DND-41 (cell line): ENCODE data around the gene RNF39.

Experiments
- ATAC-seq: fragments of 200-7000 bp; cut with Tn5 transposase; 3 replicates; pipeline ENCODE4 v1.9.1; 2021; ENCODE audit warnings: low read depth; ENCODE audit not compliant: insufficient read depth
- DNase-seq: peaks from one replicate; pipeline ENCODE4 v3.0.0-alpha.2; 2020
- H2AFZ ChIP-seq: 2 replicates; pipeline ENCODE4 v1.6.0; 2012; ENCODE audit warnings: low read depth, low read length
- H3K27ac ChIP-seq: 2 replicates; pipeline ENCODE4 v1.5.1; 2012; ENCODE audit warnings: low read length, inconsistent platforms
- H3K27me3 ChIP-seq: fragments of 200-600 bp; sonication (generic); 2 replicates; pipeline ENCODE4 v1.6.0; 2012; ENCODE audit warnings: low read length, mild to moderate bottlenecking, inconsistent platforms; ENCODE audit not compliant: insufficient read depth, poor library complexity
- H3K36me3 ChIP-seq: 2 replicates; pipeline ENCODE4 v1.5.1; 2012; ENCODE audit warnings: low read length, inconsistent platforms; ENCODE audit not compliant: insufficient read depth
- H3K4me1 ChIP-seq: 2 replicates; pipeline ENCODE4 v1.5.1; 2012; ENCODE audit warnings: mild to moderate bottlenecking, low read length; ENCODE audit not compliant: insufficient read depth
- H3K4me2 ChIP-seq: 2 replicates; pipeline ENCODE4 v1.6.0; 2012; ENCODE audit warnings: mild to moderate bottlenecking, moderate library complexity, low read length, inconsistent platforms; ENCODE audit not compliant: insufficient read depth
- H3K4me3 ChIP-seq, 2 experiments: fragments of 200-600 bp in 1 of 2; shearing (Covaris generic) in 1 of 2; 2 replicates each; pipeline ENCODE4 v1.5.1; 2012 to 2016; ENCODE audit warnings: inconsistent platforms in 2 of 2, low read length in 2 of 2, mild to moderate bottlenecking in 2 of 2, low read depth in 1 of 2, moderate library complexity in 1 of 2
- H3K79me2 ChIP-seq: 2 replicates; pipeline ENCODE4 v1.6.0; 2012; ENCODE audit warnings: low read length, inconsistent platforms; ENCODE audit not compliant: insufficient read depth
- H3K9ac ChIP-seq: 2 replicates; pipeline ENCODE4 v1.6.0; 2012; ENCODE audit warnings: low read depth, mild to moderate bottlenecking, inconsistent platforms, low read length, moderate library complexity
- H3K9me3 ChIP-seq: 2 replicates; pipeline ENCODE4 v1.5.1; 2012; ENCODE audit warnings: low read length, moderate library complexity, mild to moderate bottlenecking, inconsistent platforms; ENCODE audit not compliant: insufficient read depth, severe bottlenecking
- H4K20me1 ChIP-seq: 2 replicates; pipeline ENCODE4 v1.6.0; 2012; ENCODE audit warnings: low read length; ENCODE audit not compliant: insufficient read depth
- CTCF ChIP-seq: IDR thresholded peaks from 2 replicates; pipeline ENCODE4 v1.5.1; 2012; ENCODE audit warnings: borderline replicate concordance, low read length, moderate library complexity, mild to moderate bottlenecking; ENCODE audit not compliant: poor library complexity, severe bottlenecking; ENCODE audit errors: extremely low read depth
- EZH2 ChIP-seq: IDR thresholded peaks from 3 replicates; pipeline ENCODE4 v1.6.1; 2012; ENCODE audit warnings: borderline replicate concordance, low read depth, mild to moderate bottlenecking, moderate library complexity, low read length, inconsistent platforms; ENCODE audit not compliant: severe bottlenecking

The RNF39 gene

GRCh38 chr6:30116724-30117123 is 41.2 kb upstream of the RNF39 start:
- TF ChIP-seq EZH2 (no peak), CTCF (no peak)
- no peaks in the 10 kb centered on the region for H3K9me3 ChIP-seq
- no peak overlapping the region for H3K27ac ChIP-seq
- no peaks in the 10 kb centered on the region for H3K79me2 ChIP-seq
- ATAC-seq (no peak), DNase-seq (no peak)
- H3K9ac ChIP-seq, result no peak overlapping the region
- H2AFZ ChIP-seq, result no peak overlapping the region
- no peaks in the 10 kb centered on the region for H4K20me1 ChIP-seq
- H3K4me3 ChIP-seq, result no peak overlapping the region
- peaks cover 29% of the 10 kb centered on the region for H3K27me3 ChIP-seq
- H3K36me3 ChIP-seq, result no peaks in the 10 kb centered on the region
- no peaks in the 10 kb centered on the region for H3K4me1 ChIP-seq
- H3K4me2 ChIP-seq, result no peak overlapping the region

- Histone ChIP-seq H3K9ac (no peak overlapping the region), H3K4me2 (no peak overlapping the region), H3K9me3 (no peaks in the 10 kb centered on the region), H3K36me3 (no peaks in the 10 kb centered on the region), H3K4me3 (no peak overlapping the region), H2AFZ (no peak overlapping the region), H3K27me3 (peaks cover 36% of the 10 kb centered on the region), H3K4me1 (no peaks in the 10 kb centered on the region), H3K79me2 (no peaks in the 10 kb centered on the region), H3K27ac (no peak overlapping the region), H4K20me1 (no peaks in the 10 kb centered on the region)
- TF ChIP-seq CTCF (no peak), EZH2 (no peak)
- ATAC-seq, result no peak
- DNase-seq, result no peak
These were observed 38.3 kb upstream of the RNF39 start for GRCh38 chr6:30113841-30114240.

- no peak within 1 kb of the TSS for H2AFZ ChIP-seq
- no peak within 1 kb of the TSS for H3K4me2 ChIP-seq
- H3K36me3 ChIP-seq, result no peaks in the 10 kb centered on the region
- DNase-seq, result no peak
- H3K27me3 ChIP-seq, result peaks cover 37% of the 10 kb centered on the region
- no peaks in the 10 kb centered on the region for H4K20me1 ChIP-seq
- no peaks in the 10 kb centered on the region for H3K4me1 ChIP-seq
- ATAC-seq, result no peak
- H3K4me3 ChIP-seq, result no peak within 1 kb of the TSS
- TF ChIP-seq CTCF (no peak), EZH2 (no peak)
- no peaks in the 10 kb centered on the region for H3K79me2 ChIP-seq
- H3K9ac ChIP-seq, result no peak within 1 kb of the TSS
- no peak within 1 kb of the TSS for H3K27ac ChIP-seq
- H3K9me3 ChIP-seq, result no peaks in the 10 kb centered on the region
These were observed 37.6 kb upstream of the RNF39 start, which contains the start of gene TRIM31 for GRCh38 chr6:30113003-30113759. Gene TRIM31 (minus strand): TSS chr6:30113090. CDS start chr6:30112805, 285 bp downstream.
